ENCODE data around the gene PCSK7.

The PCSK7 gene

GRCh38 chr11:117171007-117171403 is 60.9 kb downstream of the PCSK7 start:
- Histone ChIP-seq H2AFZ (ENCODE audit: low read depth, low read length) (no peak overlapping the region), H3K4me1 (ENCODE audit: insufficient read depth, low read length) (no peaks in the 10 kb centered on the region), H3K9me3 (ENCODE audit: insufficient read depth, low read length, severe bottlenecking) (no peaks in the 10 kb centered on the region), H3K9ac (ENCODE audit: low read depth, low read length) (no peak overlapping the region), H4K20me1 (ENCODE audit: insufficient read depth, low read length) (peaks cover 8% of the 10 kb centered on the region), H3K79me2 (ENCODE audit: insufficient read depth, low read length) (peaks cover 8% of the 10 kb centered on the region; the same call in 1 of the 2 replicates), H3K36me3 (ENCODE audit: insufficient read depth, low read length) (peaks cover 59% of the 10 kb centered on the region), H3K27ac (ENCODE audit: low read length) (no peak overlapping the region), H3K27me3 (ENCODE audit: insufficient read depth, low read length, poor library complexity) (no peaks in the 10 kb centered on the region), H3K4me3 (ENCODE audit: low read depth in 1 of 2, low read length in 2 of 2) (no peak overlapping the region), H3K4me2 (ENCODE audit: insufficient read depth, low read length) (no peak overlapping the region)
- DNase-seq (no peak), ATAC-seq (ENCODE audit: insufficient read depth, low read depth) (no peak)
- TF ChIP-seq CTCF (IDR thresholded peaks at IDR 0.05; ENCODE audit: borderline replicate concordance, extremely low read depth, low read length, poor library complexity, severe bottlenecking) (no peak), EZH2 (IDR thresholded peaks at IDR 0.05; ENCODE audit: borderline replicate concordance, low read depth, low read length, severe bottlenecking) (no peak)

GRCh38 chr11:117170210-117170609 is 61.7 kb downstream of the PCSK7 start:
- Histone ChIP-seq H3K4me3 (ENCODE audit: low read depth in 1 of 2, low read length in 2 of 2) (no peak overlapping the region), H2AFZ (ENCODE audit: low read depth, low read length) (no peak overlapping the region), H4K20me1 (ENCODE audit: insufficient read depth, low read length) (peaks cover 11% of the 10 kb centered on the region), H3K9ac (ENCODE audit: low read depth, low read length) (no peak overlapping the region), H3K27ac (ENCODE audit: low read length) (no peak overlapping the region), H3K4me2 (ENCODE audit: insufficient read depth, low read length) (no peak overlapping the region), H3K9me3 (ENCODE audit: insufficient read depth, low read length, severe bottlenecking) (no peaks in the 10 kb centered on the region), H3K27me3 (ENCODE audit: insufficient read depth, low read length, poor library complexity) (no peaks in the 10 kb centered on the region), H3K4me1 (ENCODE audit: insufficient read depth, low read length) (no peaks in the 10 kb centered on the region), H3K79me2 (ENCODE audit: insufficient read depth, low read length) (peaks cover 9% of the 10 kb centered on the region; the same call in 1 of the 2 replicates), H3K36me3 (ENCODE audit: insufficient read depth, low read length) (peaks cover 67% of the 10 kb centered on the region)
- TF ChIP-seq EZH2 (IDR thresholded peaks at IDR 0.05; ENCODE audit: borderline replicate concordance, low read depth, low read length, severe bottlenecking) (no peak), CTCF (IDR thresholded peaks at IDR 0.05; ENCODE audit: borderline replicate concordance, extremely low read depth, low read length, poor library complexity, severe bottlenecking) (no peak)
- ATAC-seq (ENCODE audit: insufficient read depth, low read depth) (no peak), DNase-seq (no peak)

GRCh38 chr11:117169736-117170135 is 62.1 kb downstream of the PCSK7 start:
- Histone ChIP-seq H3K9me3 (ENCODE audit: insufficient read depth, low read length, severe bottlenecking) (no peaks in the 10 kb centered on the region), H3K79me2 (ENCODE audit: insufficient read depth, low read length) (peaks cover 9% of the 10 kb centered on the region; the same call in 1 of the 2 replicates), H3K27me3 (ENCODE audit: insufficient read depth, low read length, poor library complexity) (no peaks in the 10 kb centered on the region), H4K20me1 (ENCODE audit: insufficient read depth, low read length) (peaks cover 11% of the 10 kb centered on the region), H3K27ac (ENCODE audit: low read length) (no peak overlapping the region), H3K9ac (ENCODE audit: low read depth, low read length) (no peak overlapping the region), H3K36me3 (ENCODE audit: insufficient read depth, low read length) (peaks cover 70% of the 10 kb centered on the region), H3K4me1 (ENCODE audit: insufficient read depth, low read length) (no peaks in the 10 kb centered on the region), H3K4me3 (ENCODE audit: low read depth in 1 of 2, low read length in 2 of 2) (no peak overlapping the region), H3K4me2 (ENCODE audit: insufficient read depth, low read length) (no peak overlapping the region), H2AFZ (ENCODE audit: low read depth, low read length) (no peak overlapping the region)
- DNase-seq = no peak
- ATAC-seq (ENCODE audit: insufficient read depth, low read depth) = no peak
- TF ChIP-seq CTCF (IDR thresholded peaks at IDR 0.05; ENCODE audit: borderline replicate concordance, extremely low read depth, low read length, poor library complexity, severe bottlenecking) (no peak), EZH2 (IDR thresholded peaks at IDR 0.05; ENCODE audit: borderline replicate concordance, low read depth, low read length, severe bottlenecking) (no peak)

- H2AFZ ChIP-seq (ENCODE audit: low read depth, low read length) = no peak overlapping the region
- DNase-seq = no peak
- TF ChIP-seq CTCF (IDR thresholded peaks at IDR 0.05; ENCODE audit: borderline replicate concordance, extremely low read depth, low read length, poor library complexity, severe bottlenecking) (no peak), EZH2 (IDR thresholded peaks at IDR 0.05; ENCODE audit: borderline replicate concordance, low read depth, low read length, severe bottlenecking) (no peak)
- no peak overlapping the region for H3K4me2 ChIP-seq (ENCODE audit: insufficient read depth, low read length)
- no peak overlapping the region for H3K9ac ChIP-seq (ENCODE audit: low read depth, low read length)
- H3K27ac ChIP-seq (ENCODE audit: low read length) = no peak overlapping the region
- no peak overlapping the region for H3K4me3 ChIP-seq (ENCODE audit: low read depth in 1 of 2, low read length in 2 of 2)
- no peak for ATAC-seq (ENCODE audit: insufficient read depth, low read depth)
- peaks cover 95% of the 10 kb centered on the region for H3K36me3 ChIP-seq (ENCODE audit: insufficient read depth, low read length)
- peaks cover 20% of the 10 kb centered on the region; the same call in 1 of the 2 replicates for H3K79me2 ChIP-seq (ENCODE audit: insufficient read depth, low read length)
- no peaks in the 10 kb centered on the region for H3K9me3 ChIP-seq (ENCODE audit: insufficient read depth, low read length, severe bottlenecking)
- H4K20me1 ChIP-seq (ENCODE audit: insufficient read depth, low read length) = peaks cover 17% of the 10 kb centered on the region
- no peaks in the 10 kb centered on the region for H3K27me3 ChIP-seq (ENCODE audit: insufficient read depth, low read length, poor library complexity)
- H3K4me1 ChIP-seq (ENCODE audit: insufficient read depth, low read length) = no peaks in the 10 kb centered on the region
Observed at GRCh38 chr11:117166491-117166890, 65.4 kb downstream of the PCSK7 start.

All from DND-41 (cell line).